Measurements from ENCODE around the gene CHST11. TPM values are rescaled to one million over a fixed set of nuclear protein-coding genes. Genes with fewer than 3 reads are reported as not detected.

The CHST11 gene
- polyA plus RNA-seq, 1 donor (not counting 4 experiments of a cell fraction or from before 2014, with no cell fraction given) = 11.9 TPM

- no peak for TF ChIP-seq CTCF (optimal IDR thresholded peaks at IDR 0.05 in 1 of 3, IDR thresholded peaks at IDR 0.05 in 1 of 3, conservative IDR thresholded peaks at IDR 0.05 in 1 of 3; ENCODE audit: extremely low read depth in 1 of 3, insufficient read depth in 2 of 3, low read length in 3 of 3)
- Histone ChIP-seq H4K20me1 (ENCODE audit: control insufficient read depth, extremely low read depth, insufficient read depth, low read length) (no peaks in the 10 kb centered on the region), H3K27me3 (ENCODE audit: control insufficient read depth, extremely low read depth, insufficient read depth, low read length) (no peaks in the 10 kb centered on the region), H3K36me3 (ENCODE audit: control insufficient read depth in 2 of 2, extremely low read depth in 1 of 2, insufficient read depth in 2 of 2, low read length in 2 of 2) (no peaks in the 10 kb centered on the region), H3K27ac (ENCODE audit: control insufficient read depth, insufficient read depth, low read length) (no peak overlapping the region), H3K9me3 (ENCODE audit: control insufficient read depth, low read depth, low read length) (no peaks in the 10 kb centered on the region), H3K4me2 (ENCODE audit: control insufficient read depth, extremely low read depth, insufficient read depth, low read depth, low read length) (no peak overlapping the region), H3K79me2 (ENCODE audit: control insufficient read depth, insufficient read depth, low read length) (no peaks in the 10 kb centered on the region), H3K4me1 (ENCODE audit: control insufficient read depth, extremely low read depth, insufficient read depth, low read length) (no peaks in the 10 kb centered on the region), H3K4me3 (ENCODE audit: control insufficient read depth in 2 of 3, extremely low read depth in 1 of 3, insufficient read depth in 2 of 3, low read depth in 1 of 3, low read length in 3 of 3) (no peak overlapping the region), H3K9ac (ENCODE audit: control insufficient read depth, extremely low read depth, insufficient read depth, low read length) (no peak overlapping the region), H2AFZ (ENCODE audit: control insufficient read depth, low read length) (no peak overlapping the region), H3K9me1 (ENCODE audit: control insufficient read depth, extremely low read depth, insufficient read depth, low read length) (no peaks in the 10 kb centered on the region)
- dilution Hi-C loops (cut with MboI; ENCODE audit: extremely low pct_ligation_motif_present, low sequenced_read_pairs) = no loop called here
- FAIRE-seq (no peak), DNase-seq (ENCODE audit: low read depth, low spot score) (no peak)
Measured at GRCh38 chr12:104775731-104776231, 319.0 kb downstream of the CHST11 start.

- H2AFZ ChIP-seq (ENCODE audit: control insufficient read depth, low read length) = no peak overlapping the region
- no peaks in the 10 kb centered on the region for H4K20me1 ChIP-seq (ENCODE audit: control insufficient read depth, extremely low read depth, insufficient read depth, low read length)
- no peak for DNase-seq (ENCODE audit: low read depth, low spot score)
- H3K27ac ChIP-seq (ENCODE audit: control insufficient read depth, insufficient read depth, low read length) = no peak overlapping the region
- dilution Hi-C loops (cut with MboI; ENCODE audit: extremely low pct_ligation_motif_present, low sequenced_read_pairs) = no loop called here
- H3K4me2 ChIP-seq (ENCODE audit: control insufficient read depth, extremely low read depth, insufficient read depth, low read depth, low read length) = no peak overlapping the region
- FAIRE-seq = no peak
- H3K36me3 ChIP-seq (ENCODE audit: control insufficient read depth in 2 of 2, extremely low read depth in 1 of 2, insufficient read depth in 2 of 2, low read length in 2 of 2) = no peaks in the 10 kb centered on the region
- H3K27me3 ChIP-seq (ENCODE audit: control insufficient read depth, extremely low read depth, insufficient read depth, low read length) = no peaks in the 10 kb centered on the region
- H3K9me1 ChIP-seq (ENCODE audit: control insufficient read depth, extremely low read depth, insufficient read depth, low read length) = no peaks in the 10 kb centered on the region
- H3K79me2 ChIP-seq (ENCODE audit: control insufficient read depth, insufficient read depth, low read length) = no peaks in the 10 kb centered on the region
- H3K4me3 ChIP-seq (ENCODE audit: control insufficient read depth in 2 of 3, extremely low read depth in 1 of 3, insufficient read depth in 2 of 3, low read depth in 1 of 3, low read length in 3 of 3) = no peak overlapping the region
- no peaks in the 10 kb centered on the region for H3K4me1 ChIP-seq (ENCODE audit: control insufficient read depth, extremely low read depth, insufficient read depth, low read length)
- H3K9ac ChIP-seq (ENCODE audit: control insufficient read depth, extremely low read depth, insufficient read depth, low read length) = no peak overlapping the region
- H3K9me3 ChIP-seq (ENCODE audit: control insufficient read depth, low read depth, low read length) = no peaks in the 10 kb centered on the region
- no peak for TF ChIP-seq CTCF (optimal IDR thresholded peaks at IDR 0.05 in 1 of 3, IDR thresholded peaks at IDR 0.05 in 1 of 3, conservative IDR thresholded peaks at IDR 0.05 in 1 of 3; ENCODE audit: extremely low read depth in 1 of 3, insufficient read depth in 2 of 3, low read length in 3 of 3)
- no peak for TF ChIP-seq EZH2 (IDR thresholded peaks at IDR 0.05; ENCODE audit: low read length)
Measured at GRCh38 chr12:104779134-104779533, 322.4 kb downstream of the CHST11 start.
